IPS-18a (cell line): ENCODE data around the gene MRPS35.

Experiments used
- H3K27ac ChIP-seq: one replicate; pipeline ENCODE4 v1.5.1; 2013; ENCODE audit warnings: low read length
- H3K27me3 ChIP-seq: one replicate; pipeline ENCODE4 v1.6.1; 2013; ENCODE audit warnings: mild to moderate bottlenecking, low read length; ENCODE audit not compliant: control insufficient read depth, insufficient read depth
- H3K36me3 ChIP-seq: one replicate; pipeline ENCODE4 v1.6.1; 2013; ENCODE audit warnings: low read depth, low read length; ENCODE audit not compliant: control insufficient read depth
- H3K4me1 ChIP-seq: one replicate; pipeline ENCODE4 v1.6.1; 2013; ENCODE audit warnings: low read depth, low read length; ENCODE audit not compliant: control insufficient read depth
- H3K4me3 ChIP-seq: one replicate; pipeline ENCODE4 v1.5.1; 2013; ENCODE audit warnings: low read length
- H3K9ac ChIP-seq: one replicate; pipeline ENCODE4 v1.6.1; 2013; ENCODE audit warnings: mild to moderate bottlenecking, low read length, moderate library complexity
- H3K9me3 ChIP-seq: one replicate; pipeline ENCODE4 v1.6.1; 2013; ENCODE audit warnings: low read depth, low read length; ENCODE audit not compliant: control insufficient read depth

MRPS35 gene

DNA sequence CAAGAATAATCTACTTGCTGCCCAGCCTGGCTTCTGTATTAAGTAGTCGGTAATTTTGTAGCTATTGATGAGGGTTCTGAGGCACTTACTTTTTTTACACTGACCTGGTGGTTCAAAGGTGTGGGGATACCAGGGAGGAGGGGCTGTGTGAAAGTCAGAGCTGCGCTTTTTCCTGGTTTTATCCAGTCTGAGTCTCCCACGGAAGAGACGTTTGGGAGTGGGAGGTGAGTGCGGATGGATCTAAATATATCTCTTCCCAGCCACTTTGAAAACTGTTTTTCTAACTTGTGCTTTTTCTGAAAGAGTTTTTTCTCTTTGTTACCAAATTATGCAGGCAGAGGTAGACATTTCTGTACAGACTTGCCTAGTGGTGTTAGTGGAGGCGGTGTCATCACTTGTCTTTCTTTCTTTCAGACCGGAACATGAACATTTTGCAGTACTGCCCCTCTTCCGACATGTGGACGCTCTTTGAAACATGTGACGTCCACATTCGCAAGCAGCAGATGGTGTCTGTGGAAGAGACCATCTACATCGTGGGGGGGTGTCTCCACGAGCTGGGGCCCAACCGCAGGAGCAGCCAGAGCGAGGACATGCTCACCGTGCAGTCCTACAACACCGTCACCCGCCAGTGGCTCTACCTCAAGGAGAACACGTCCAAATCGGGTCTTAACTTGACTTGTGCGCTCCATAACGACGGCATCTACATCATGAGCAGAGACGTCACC is 86.8 kb downstream of the MRPS35 start:
- Histone ChIP-seq H3K27me3 (no peaks in the 10 kb centered on the region), H3K36me3 (peaks cover 49% of the 10 kb centered on the region)

DNA sequence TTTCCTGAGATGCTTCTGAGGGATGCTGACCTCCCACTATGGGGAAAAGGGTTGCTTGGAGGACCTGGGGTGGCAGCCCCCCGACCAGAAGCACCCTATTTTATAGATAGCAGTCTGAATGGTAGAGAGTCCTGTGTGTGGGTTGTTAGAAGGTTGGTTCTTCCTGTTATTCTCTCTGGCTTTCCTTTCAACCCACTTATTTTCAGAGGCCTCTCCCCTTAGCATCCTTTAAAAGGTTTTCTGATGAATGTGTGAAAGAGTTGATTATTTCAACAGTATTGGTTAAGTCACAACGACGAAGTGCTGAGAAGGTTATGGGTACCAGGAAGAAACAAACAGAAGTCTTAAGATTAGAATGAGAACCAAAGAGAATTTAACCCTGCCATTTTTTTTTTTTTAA is 90.2 kb downstream of the MRPS35 start:
- Histone ChIP-seq H3K4me1 (no peaks in the 10 kb centered on the region), H3K36me3 (peaks cover 25% of the 10 kb centered on the region), H3K9me3 (no peaks in the 10 kb centered on the region), H3K27ac (no peak overlapping the region), H3K9ac (no peak overlapping the region), H3K27me3 (no peaks in the 10 kb centered on the region), H3K4me3 (no peak overlapping the region)

More for the DNA sequence above, 86.8 kb downstream of the MRPS35 start:
- no peaks in the 10 kb centered on the region for H3K4me1 ChIP-seq
- no peak overlapping the region for H3K4me3 ChIP-seq
- no peak overlapping the region for H3K27ac ChIP-seq
- no peaks in the 10 kb centered on the region for H3K9me3 ChIP-seq
- no peak overlapping the region for H3K9ac ChIP-seq

DNA sequence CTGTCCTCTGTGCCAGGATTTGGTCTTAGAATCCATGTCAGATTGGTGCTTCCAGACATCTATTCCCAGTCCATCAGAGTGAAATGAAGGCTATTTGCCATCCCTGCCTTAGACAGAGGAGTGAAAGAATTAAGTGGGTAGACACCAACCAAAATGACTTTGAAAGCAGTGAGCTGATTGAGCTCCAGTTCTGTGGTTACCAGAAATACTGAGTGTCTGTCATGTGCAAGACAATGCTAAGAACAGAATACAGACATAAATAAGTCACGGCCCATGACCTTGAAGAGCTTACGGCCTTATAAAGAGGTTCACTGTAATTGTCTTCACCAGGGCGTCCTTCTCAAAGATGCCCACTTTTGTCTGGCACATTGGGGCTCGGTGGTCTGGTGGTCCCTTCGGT is 91.0 kb downstream of the MRPS35 start:
- Histone ChIP-seq H3K9ac (no peak overlapping the region), H3K9me3 (no peaks in the 10 kb centered on the region), H3K4me3 (no peak overlapping the region), H3K4me1 (no peaks in the 10 kb centered on the region), H3K36me3 (peaks cover 18% of the 10 kb centered on the region), H3K27me3 (no peaks in the 10 kb centered on the region), H3K27ac (no peak overlapping the region)

DNA sequence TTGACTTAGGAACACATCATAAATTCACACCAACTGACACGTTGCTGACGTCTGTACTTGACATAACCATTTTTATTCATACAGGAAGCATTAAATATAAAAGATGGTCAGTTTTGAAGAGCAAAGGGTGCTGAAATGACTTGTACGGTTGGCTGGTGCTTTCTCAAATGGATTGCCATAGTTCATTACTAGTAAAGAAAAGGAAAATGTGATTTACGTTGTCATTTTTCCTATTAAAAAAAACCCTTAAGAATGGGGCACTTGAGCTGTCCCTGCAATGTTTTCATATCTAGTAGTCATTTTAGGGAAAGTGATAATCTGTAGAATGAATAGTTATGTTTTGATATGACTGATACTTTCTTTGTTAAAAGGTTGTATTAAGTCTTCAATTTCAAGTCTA is 91.9 kb downstream of the MRPS35 start:
- Histone ChIP-seq H3K9me3 (no peaks in the 10 kb centered on the region), H3K27me3 (no peaks in the 10 kb centered on the region), H3K4me3 (no peak overlapping the region), H3K27ac (no peak overlapping the region), H3K9ac (no peak overlapping the region), H3K4me1 (no peaks in the 10 kb centered on the region), H3K36me3 (peaks cover 12% of the 10 kb centered on the region)

DNA sequence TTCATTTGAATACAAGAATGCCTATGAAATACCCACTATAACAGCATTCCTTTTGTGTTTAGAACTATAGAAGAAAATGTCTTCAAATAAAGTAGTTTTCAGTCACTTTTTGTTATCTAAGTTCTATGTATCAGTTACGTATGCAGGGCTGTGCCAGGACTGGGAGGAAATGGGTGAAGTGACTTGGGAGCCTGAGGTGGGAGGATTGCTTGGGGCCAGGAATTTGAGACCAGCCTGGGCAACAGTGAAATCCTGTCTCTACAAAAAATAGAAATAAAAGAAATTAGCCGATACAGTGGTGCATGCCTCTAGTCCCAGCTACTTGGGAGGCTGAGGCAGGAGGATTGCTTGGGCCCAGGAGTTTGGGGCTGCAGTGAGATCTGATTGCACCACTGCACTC is 92.3 kb downstream of the MRPS35 start:
- Histone ChIP-seq H3K27me3 (no peaks in the 10 kb centered on the region), H3K27ac (no peak overlapping the region), H3K9ac (no peak overlapping the region), H3K36me3 (peaks cover 8% of the 10 kb centered on the region), H3K4me1 (no peaks in the 10 kb centered on the region), H3K4me3 (no peak overlapping the region), H3K9me3 (no peaks in the 10 kb centered on the region)

DNA sequence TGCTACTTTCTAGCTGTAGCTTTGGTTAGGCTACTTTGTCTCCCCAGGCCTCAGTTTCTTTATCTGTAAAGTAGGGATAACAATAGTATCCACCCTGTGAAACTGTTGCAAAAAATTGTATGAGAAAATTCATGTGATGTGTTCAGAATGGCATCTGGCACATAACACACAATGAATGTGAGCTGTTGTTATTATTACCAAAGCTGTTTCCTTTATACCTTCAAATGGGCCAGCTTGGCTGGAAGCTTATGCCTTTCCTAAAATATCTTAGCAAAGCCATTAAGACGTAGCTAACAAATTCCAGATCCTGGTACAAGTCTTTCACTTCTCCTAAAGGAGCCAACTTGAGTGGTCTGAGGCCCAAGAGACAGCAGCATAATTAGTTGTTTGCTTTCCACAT is 94.6 kb downstream of the MRPS35 start:
- no peaks in the 10 kb centered on the region for H3K4me1 ChIP-seq
- H3K9ac ChIP-seq = no peak overlapping the region
- no peaks in the 10 kb centered on the region for H3K36me3 ChIP-seq
- no peak overlapping the region for H3K27ac ChIP-seq
- H3K4me3 ChIP-seq = no peak overlapping the region
- H3K9me3 ChIP-seq = no peaks in the 10 kb centered on the region
- H3K27me3 ChIP-seq = no peaks in the 10 kb centered on the region
